HFFc6 (cell line): ENCODE results near the gene FHIT. TPM values are rescaled to one million over a fixed set of nuclear protein-coding genes. Genes with fewer than 3 reads are reported as not detected.

Source experiments
- DNase-seq: peaks from one replicate; pipeline ENCODE4 v3.0.0-alpha.2; 2018
- H3K27ac Mint-ChIP-seq: 2 replicates; pipeline ENCODE4 v1.8.0; 2020; ENCODE audit warnings: mild to moderate bottlenecking, mixed read lengths
- H3K27me3 Mint-ChIP-seq: 2 replicates; pipeline ENCODE4 v1.8.0; 2021; ENCODE audit warnings: mild to moderate bottlenecking, moderate library complexity, mixed read lengths; ENCODE audit not compliant: insufficient read depth
- H3K36me3 Mint-ChIP-seq: 2 replicates; pipeline ENCODE4 v1.8.0; 2021; ENCODE audit warnings: low read depth, mixed read lengths
- H3K4me1 Mint-ChIP-seq: 2 replicates; pipeline ENCODE4 v1.8.0; 2020; ENCODE audit warnings: low read depth, mixed read lengths
- H3K4me3 Mint-ChIP-seq: 2 replicates; pipeline ENCODE4 v1.8.0; 2020; ENCODE audit warnings: mild to moderate bottlenecking, moderate library complexity, mixed read lengths
- H3K9me3 Mint-ChIP-seq: 2 replicates; pipeline ENCODE4 v1.8.0; 2020; ENCODE audit warnings: mild to moderate bottlenecking, mixed read lengths
- total RNA-seq, 6 experiments: library from RNA; stranded (reverse); fragmentation: NEBNext Ultra II Directional; extraction: Animal tissue kit (Norgen Biotek cat#: 25700); gene quantifications; 2 replicates in 1 of 6; 3 replicates in 5 of 6; pipeline ENCODE4 v1.2.3, GENCODE V29; 2021
- TF ChIP-seq, protein P1 (sequence below): fragments of 200-600 bp; sonication (generic); IDR thresholded peaks from 2 replicates; pipeline ENCODE4 v1.5.0; 2021; ENCODE audit warnings: antibody characterized with exemption, mild to moderate bottlenecking

Gene FHIT
- total RNA-seq, 6 experiments from 2014 or later = 0.33 to 0.38 TPM; not detected in 4

DNA sequence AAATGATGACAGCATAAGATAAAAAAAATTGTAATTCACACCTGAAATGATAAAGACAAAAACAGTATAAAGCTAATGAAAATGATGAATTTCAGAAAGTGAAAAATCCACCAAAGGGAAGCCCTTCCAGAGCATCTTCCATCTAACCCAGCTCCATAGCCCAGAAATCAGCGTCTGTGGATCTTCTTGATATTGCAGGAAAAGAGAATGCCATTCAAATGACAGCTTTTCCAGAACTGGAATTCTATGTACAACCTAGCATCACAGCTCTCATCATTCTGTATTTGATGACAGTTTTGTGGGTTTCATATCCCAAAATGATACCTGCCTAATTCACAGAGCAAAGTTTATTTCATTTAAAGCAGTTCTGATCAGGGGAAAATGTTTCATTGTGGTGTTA, 267.3 kb downstream of the FHIT start:
- no peaks in the 10 kb centered on the region; the same call in 1 of the 2 replicates for H3K4me1 Mint-ChIP-seq
- H3K36me3 Mint-ChIP-seq = no peaks in the 10 kb centered on the region
- no peak for DNase-seq
- no peak overlapping the region for H3K27ac Mint-ChIP-seq
- H3K4me3 Mint-ChIP-seq = no peak overlapping the region
- peaks cover 28% of the 10 kb centered on the region for H3K9me3 Mint-ChIP-seq
- H3K27me3 Mint-ChIP-seq = peaks cover 1% of the 10 kb centered on the region
- TF ChIP-seq, protein P1, sequence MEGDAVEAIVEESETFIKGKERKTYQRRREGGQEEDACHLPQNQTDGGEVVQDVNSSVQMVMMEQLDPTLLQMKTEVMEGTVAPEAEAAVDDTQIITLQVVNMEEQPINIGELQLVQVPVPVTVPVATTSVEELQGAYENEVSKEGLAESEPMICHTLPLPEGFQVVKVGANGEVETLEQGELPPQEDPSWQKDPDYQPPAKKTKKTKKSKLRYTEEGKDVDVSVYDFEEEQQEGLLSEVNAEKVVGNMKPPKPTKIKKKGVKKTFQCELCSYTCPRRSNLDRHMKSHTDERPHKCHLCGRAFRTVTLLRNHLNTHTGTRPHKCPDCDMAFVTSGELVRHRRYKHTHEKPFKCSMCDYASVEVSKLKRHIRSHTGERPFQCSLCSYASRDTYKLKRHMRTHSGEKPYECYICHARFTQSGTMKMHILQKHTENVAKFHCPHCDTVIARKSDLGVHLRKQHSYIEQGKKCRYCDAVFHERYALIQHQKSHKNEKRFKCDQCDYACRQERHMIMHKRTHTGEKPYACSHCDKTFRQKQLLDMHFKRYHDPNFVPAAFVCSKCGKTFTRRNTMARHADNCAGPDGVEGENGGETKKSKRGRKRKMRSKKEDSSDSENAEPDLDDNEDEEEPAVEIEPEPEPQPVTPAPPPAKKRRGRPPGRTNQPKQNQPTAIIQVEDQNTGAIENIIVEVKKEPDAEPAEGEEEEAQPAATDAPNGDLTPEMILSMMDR = no peak

DNA sequence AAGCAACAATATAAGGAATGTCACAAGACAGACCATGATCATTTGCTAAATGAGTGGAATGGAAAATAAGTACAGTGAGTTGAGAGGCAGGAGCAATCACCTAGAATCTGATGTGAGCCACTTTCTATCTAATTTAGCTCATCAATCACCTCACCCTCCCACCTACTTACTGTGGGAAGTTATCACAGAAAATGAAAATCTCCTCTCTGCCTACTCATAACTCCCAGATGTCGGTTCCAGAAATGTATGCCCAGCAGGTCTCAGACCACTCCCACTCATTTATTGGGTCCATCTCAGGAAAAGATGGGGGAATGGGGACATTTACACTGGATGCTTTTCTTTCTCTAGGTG, 270.9 kb downstream of the FHIT start:
- Mint-ChIP-seq H3K4me3 (no peak overlapping the region), H3K27ac (peak overlapping the region; percentile 0; the same call in 1 of the 2 replicates), H3K9me3 (peaks cover 12% of the 10 kb centered on the region), H3K27me3 (peaks cover 1% of the 10 kb centered on the region; the same call in 1 of the 2 replicates), H3K36me3 (no peaks in the 10 kb centered on the region; the same call in 1 of the 2 replicates), H3K4me1 (no peaks in the 10 kb centered on the region; the same call in 1 of the 2 replicates)
- TF ChIP-seq, protein P1 = no peak
- DNase-seq = no peak

DNA sequence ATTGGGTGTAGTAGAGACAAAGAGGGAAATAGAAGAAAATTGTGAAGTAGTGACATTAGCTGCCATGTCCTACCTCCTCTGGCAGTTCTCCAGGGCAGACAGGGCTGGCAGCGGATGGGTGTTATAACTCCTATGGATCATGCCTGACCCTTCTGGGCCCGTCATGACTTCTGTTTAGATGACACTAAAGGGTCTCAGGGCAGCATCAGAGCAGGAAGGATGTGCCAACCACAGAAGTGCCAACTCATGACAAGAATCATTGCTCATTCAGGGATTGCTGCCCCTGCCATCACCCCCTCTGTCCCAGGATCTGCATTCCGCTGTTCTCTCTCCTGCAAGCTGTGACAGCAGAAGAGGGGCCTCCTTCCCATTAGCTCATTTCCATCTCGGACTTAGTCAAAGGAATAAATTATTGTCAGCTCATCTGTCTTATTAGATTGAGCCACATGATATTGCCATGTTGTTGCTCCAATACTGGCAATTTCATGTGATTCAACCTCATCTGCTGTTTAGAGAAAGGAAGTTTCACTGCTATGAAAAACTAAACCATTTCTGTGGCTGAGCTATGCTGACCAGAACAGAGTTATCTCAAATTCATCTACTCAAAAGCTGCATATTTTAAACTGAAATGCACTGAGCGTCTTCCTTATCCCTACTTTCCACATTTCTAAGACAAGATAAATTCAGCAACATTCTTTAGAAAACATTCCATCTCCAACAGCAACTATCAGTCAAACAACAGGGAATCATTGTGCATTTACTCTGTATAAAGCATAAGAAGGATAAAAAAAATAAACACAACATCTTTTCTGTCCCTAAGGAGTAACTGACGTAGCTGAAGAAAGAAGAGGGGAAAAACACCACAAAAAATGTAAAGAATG, 271.6 kb downstream of the FHIT start:
- Mint-ChIP-seq H3K4me1 (no peaks in the 10 kb centered on the region; the same call in 1 of the 2 replicates), H3K9me3 (peaks cover 9% of the 10 kb centered on the region), H3K4me3 (no peak overlapping the region), H3K27me3 (no peaks in the 10 kb centered on the region), H3K27ac (peak overlapping the region; percentile 0; the same call in 1 of the 2 replicates), H3K36me3 (no peaks in the 10 kb centered on the region; the same call in 1 of the 2 replicates)
- peak; percentile 4 for DNase-seq
- TF ChIP-seq, protein P1 = no peak

DNA sequence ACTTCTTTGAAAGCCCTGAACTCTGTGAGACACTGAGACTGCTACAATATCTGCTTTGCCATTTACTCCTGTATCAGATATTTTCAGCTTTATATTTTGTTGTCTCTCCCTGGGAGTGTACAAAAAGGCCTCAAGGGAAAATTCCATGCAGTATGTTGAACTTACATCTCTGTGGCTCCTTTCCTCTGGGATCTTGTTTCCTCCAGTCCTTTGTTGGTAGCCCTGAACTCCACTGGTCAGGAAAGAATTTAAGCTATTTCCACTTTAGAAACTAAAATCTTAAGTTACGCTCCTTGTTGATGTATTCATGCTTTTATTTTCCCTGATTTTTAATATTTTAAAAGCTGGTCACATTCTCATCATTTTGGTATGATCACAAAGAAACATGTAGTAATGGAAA, 277.9 kb downstream of the FHIT start:
- H3K9me3 Mint-ChIP-seq = peaks cover 14% of the 10 kb centered on the region

DNA sequence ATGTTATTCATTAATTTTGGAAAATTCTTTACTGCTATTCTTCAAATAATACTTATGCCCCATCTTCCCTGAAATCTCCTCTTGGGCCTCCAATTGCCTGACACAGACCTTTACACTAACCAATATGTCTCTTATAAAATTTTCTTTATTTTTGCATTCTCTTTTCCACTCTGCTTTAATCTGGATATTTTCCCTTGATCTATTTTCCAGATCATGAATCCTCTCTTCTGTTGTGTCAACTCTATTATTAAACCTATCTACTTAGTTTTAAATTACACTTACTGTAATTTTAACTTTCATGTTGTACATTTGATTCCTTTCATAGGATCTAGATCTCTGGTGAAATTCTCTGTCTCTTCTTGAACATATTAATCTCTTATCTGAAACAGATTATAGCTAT, 278.7 kb downstream of the FHIT start:
- no peak overlapping the region for H3K4me3 Mint-ChIP-seq
- no peak for DNase-seq
- no peak overlapping the region for H3K27ac Mint-ChIP-seq

More for the DNA sequence above, 277.9 kb downstream of the FHIT start:
- TF ChIP-seq, protein P1 = no peak
- Mint-ChIP-seq H3K36me3 (peaks cover 11% of the 10 kb centered on the region), H3K4me1 (no peaks in the 10 kb centered on the region), H3K4me3 (no peak overlapping the region), H3K27ac (no peak overlapping the region), H3K27me3 (no peaks in the 10 kb centered on the region; the same call in 1 of the 2 replicates)
- no peak for DNase-seq

More for the DNA sequence above, 278.7 kb downstream of the FHIT start:
- TF ChIP-seq, protein P1 = no peak
- Mint-ChIP-seq H3K36me3 (peaks cover 11% of the 10 kb centered on the region), H3K9me3 (peaks cover 14% of the 10 kb centered on the region), H3K4me1 (no peaks in the 10 kb centered on the region), H3K27me3 (no peaks in the 10 kb centered on the region; the same call in 1 of the 2 replicates)
